Subcutaneous adipose tissue (tissue), 4 donors: ENCODE measurements around the gene GATA2. TPM values are rescaled to one million over a fixed set of nuclear protein-coding genes. Genes with fewer than 3 reads are reported as not detected.

Experiments
- total RNA-seq, 4 donors: library from RNA; depleted of rRNA; stranded (reverse); fragments of >200 nt; gene quantifications; one replicate each; pipeline ENCODE4 v1.1.0, GENCODE V29; 2016
- TF ChIP-seq, protein P1 (sequence below): fragments of 450-650 bp; IDR thresholded peaks from one replicate; pipeline ENCODE4 v1.5.1; 2016; ENCODE audit warnings: low read depth, mild to moderate bottlenecking, control low read depth, antibody characterized with exemption, moderate library complexity

Gene GATA2
- total RNA-seq, 4 donors from 2014 or later, result 2.4 to 26.6 (median 11.0) TPM

GRCh38 chr3:128471110-128471509 lies 21.9 kb downstream of the GATA2 start:
- TF ChIP-seq, protein P1, sequence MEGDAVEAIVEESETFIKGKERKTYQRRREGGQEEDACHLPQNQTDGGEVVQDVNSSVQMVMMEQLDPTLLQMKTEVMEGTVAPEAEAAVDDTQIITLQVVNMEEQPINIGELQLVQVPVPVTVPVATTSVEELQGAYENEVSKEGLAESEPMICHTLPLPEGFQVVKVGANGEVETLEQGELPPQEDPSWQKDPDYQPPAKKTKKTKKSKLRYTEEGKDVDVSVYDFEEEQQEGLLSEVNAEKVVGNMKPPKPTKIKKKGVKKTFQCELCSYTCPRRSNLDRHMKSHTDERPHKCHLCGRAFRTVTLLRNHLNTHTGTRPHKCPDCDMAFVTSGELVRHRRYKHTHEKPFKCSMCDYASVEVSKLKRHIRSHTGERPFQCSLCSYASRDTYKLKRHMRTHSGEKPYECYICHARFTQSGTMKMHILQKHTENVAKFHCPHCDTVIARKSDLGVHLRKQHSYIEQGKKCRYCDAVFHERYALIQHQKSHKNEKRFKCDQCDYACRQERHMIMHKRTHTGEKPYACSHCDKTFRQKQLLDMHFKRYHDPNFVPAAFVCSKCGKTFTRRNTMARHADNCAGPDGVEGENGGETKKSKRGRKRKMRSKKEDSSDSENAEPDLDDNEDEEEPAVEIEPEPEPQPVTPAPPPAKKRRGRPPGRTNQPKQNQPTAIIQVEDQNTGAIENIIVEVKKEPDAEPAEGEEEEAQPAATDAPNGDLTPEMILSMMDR, result no peak

DNA sequence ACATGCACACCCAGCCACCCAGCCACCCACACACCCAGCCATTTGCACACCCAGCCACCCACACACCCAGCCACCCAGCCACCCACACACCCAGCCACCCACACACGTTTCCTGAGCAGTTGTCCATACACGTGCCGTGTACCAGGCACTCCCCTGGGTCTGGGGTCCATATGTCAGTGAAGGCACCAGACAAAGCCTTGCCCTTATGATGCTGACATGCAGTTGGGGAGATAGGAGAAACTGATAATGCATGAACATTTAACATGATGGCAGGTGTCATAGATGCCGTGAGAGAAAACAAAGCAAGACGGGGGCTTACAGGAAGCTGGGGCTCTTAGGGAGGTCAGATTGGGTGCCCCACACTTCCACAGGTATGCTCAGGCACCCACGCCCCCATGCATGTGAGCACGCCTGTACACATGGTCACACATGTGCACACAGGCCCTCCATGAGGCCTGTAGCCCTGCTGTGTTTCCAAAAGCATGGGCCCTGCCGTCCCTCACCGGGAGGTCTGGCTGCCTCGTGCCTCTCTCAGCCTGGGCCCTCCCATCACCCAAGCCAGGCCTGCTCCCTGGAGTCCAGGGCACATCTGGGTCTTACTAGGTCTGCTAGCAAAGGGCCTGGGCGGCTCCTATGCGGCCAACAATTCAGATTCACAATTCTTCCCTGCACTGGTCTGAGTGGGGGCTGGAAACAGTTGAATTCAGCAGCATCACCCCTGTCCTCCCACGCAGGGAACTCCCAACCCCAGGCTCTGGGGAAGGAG lies 22.7 kb downstream of the GATA2 start:
- TF ChIP-seq, protein P1, result no peak

DNA sequence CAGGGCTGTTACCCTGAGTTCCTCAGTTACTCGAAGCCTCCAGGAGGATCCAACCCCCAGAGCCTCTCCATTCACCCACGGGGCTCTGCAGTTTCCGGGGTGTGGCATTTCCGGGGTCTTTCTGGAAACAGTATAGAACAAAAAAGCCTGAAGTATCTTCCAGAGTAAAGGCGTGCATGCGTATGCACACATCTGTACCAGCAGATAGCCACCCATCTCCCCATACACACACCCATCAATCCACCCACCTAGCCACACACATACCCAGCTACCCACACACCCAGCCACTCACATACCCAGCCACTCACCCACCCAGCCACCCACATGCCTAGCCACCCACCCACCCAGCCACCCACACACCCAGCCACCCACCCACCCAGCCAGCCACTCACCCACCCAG lies 23.4 kb downstream of the GATA2 start:
- TF ChIP-seq, protein P1, result no peak

DNA sequence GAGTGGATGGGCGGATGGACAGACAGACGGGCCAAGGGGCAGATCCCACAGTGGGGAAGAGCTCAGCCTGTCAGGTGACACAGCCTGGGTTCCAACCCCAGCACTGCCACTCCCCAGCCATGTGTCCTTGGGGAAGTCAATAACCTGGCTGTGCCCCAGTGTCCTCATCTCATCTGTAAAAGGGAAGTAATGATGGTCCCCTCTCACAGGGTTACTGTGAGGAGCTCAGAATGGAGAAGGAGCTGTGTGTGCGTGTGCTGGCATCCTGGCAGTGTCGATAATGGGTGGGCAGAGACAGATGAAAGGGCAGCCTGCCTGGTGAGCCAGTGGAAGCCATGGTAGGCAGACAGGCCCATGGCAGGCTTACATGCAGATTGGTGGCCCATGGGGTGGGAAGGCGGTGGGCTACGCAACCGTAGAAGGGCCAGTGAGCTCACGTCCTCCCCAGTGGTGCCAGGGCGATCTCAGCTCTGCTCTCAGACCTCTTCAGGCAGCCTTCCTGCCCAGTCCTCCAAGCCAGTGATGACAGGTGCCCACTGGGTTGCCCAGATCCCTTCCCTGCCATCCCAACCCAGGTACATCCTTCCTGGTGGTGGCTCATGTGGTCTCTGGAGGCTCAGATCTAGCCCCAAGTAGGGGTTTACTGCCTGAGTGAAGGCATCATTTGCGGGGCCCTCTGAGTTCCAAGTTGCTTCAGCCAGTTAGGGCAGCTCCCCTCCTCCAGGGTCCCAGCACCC lies 24.0 kb downstream of the GATA2 start:
- TF ChIP-seq, protein P1, result no peak

DNA sequence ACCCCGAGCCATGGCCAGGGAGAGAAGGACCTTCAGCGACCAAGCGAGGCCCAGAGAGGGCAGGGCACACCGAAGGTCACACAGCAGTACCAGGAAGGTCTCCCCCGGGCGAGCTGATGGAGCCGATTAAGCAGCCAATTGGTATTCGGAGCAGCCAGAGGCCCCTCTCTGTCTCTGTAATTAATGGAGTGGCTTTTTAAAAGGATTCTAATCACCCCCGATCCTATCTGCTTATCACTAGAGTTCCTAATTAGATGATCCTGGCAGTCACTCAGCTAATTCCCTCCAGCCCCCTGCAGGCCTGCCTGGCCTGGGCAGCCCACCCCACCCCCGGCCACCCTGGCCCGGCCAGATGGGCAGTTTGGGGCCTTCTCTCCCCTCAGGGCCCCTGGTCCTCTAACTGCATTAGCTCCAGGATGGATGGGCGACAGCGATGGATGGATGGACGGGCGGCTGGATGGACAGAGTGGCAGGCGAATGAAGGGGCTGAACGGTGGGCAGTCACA lies 24.7 kb downstream of the GATA2 start:
- TF ChIP-seq, protein P1, result no peak

GRCh38 chr3:128466840-128467541 lies 26.0 kb downstream of the GATA2 start, which contains the start of gene DNAJB8:
DNAJB8 (minus strand) TSS chr3:128466890; CDS start chr3:128463245, 3,645 bp downstream.
- TF ChIP-seq, protein P1, result no peak
